GM19324 (cell line): ENCODE results near the gene MAP4K2.

ENCODE experiments used
- ATAC-seq: cut with Tn5 transposase; IDR thresholded peaks from one replicate; pipeline ENCODE4 v1.9.1; 2021; ENCODE audit warnings: mild to moderate bottlenecking, moderate library complexity; ENCODE audit not compliant: unreplicated experiment, low FRiP score

Gene MAP4K2

DNA sequence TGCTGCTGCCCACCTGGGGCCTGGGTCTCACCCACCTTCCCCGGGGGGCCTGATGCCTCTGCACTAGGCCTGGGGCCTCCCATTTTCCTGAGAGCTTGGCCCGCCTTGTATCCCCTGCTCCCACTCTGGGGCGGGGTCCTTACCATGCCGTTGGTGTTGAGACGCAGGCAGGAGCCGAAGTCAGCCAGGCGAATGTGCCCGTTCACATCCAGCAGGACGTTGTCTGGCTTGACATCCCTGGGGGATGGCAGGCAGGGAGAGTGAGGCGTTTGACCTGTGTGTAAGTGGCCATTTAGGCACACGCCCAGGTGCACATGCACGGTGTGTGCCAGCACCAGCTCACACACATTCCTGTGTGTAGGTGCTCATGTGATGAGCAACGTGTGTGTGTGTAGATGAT is 36.3 kb upstream of the MAP4K2 start:
- ATAC-seq, result no peak

DNA sequence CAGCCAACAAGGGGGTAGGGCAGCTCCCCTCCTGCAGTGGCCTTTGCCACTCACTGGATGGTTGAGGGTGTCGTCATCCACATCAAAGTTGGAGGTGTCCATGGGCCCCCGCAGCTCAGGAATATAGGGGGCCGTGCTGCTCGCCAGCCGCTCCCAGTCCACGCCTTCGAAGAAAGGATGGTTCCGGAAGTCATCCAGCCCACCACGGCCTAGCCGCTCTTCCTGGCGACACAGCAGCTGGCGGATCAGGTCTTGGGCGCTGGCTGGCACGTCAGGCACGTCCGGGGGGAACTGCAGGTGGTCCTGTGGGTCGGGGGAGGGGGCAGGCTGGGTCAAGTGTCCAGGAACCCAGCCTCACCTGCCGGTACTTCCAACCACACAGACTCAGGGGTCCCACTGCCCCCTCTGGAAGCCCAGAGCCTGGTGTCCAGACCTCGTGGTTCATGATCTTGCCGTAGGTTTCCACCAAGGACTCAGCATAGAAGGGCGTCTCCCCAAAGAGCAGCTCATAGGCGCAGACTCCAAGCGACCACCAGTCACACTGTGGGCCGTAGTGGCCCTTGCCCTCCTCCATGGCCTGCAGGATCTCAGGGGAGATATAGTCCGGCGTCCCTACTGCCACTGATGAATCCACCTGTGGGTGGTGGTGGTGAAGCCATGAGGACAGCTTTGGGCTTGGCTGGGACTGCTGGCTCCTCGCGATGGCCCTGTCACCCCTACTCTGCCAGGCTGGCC is 35.8 kb upstream of the MAP4K2 start:
- ATAC-seq, result no peak

- ATAC-seq, result no peak
These were observed 34.9 kb upstream of the MAP4K2 start for GRCh38 chr11:64837887-64838351.

DNA sequence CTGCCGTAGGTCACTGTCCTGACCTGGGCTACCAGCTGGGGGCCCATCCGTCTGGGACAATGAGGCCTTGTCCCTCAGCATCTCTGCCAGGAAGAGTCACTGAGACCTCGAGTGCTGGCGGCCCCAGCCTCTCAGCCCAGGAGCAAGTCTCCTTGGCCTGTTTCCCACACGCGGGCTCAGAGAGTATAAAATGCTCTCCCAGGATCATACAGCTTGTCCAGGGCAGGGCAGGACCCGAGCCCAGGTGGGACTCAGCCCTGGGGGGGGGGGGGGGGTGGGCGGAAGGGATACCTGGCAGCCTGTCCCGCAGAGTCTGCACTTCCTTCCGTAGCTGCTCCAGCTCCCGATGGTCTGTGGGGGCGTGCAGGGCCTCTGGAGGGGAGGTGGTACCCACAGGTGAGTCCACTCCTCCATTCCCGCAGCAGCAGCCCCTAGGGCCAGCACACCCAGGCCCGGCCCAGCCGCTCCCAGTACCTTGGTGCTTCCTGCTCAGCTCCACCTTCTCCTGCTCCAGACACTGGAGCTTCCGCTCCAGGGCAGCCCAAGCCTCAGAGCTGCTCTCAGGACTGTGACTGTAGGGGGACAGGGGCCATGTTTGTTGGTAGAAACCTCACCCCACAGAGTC is 33.5 kb upstream of the MAP4K2 start:
- ATAC-seq, result no peak

- no peak for ATAC-seq
These were observed 32.8 kb upstream of the MAP4K2 start for GRCh38 chr11:64835616-64836447.

DNA sequence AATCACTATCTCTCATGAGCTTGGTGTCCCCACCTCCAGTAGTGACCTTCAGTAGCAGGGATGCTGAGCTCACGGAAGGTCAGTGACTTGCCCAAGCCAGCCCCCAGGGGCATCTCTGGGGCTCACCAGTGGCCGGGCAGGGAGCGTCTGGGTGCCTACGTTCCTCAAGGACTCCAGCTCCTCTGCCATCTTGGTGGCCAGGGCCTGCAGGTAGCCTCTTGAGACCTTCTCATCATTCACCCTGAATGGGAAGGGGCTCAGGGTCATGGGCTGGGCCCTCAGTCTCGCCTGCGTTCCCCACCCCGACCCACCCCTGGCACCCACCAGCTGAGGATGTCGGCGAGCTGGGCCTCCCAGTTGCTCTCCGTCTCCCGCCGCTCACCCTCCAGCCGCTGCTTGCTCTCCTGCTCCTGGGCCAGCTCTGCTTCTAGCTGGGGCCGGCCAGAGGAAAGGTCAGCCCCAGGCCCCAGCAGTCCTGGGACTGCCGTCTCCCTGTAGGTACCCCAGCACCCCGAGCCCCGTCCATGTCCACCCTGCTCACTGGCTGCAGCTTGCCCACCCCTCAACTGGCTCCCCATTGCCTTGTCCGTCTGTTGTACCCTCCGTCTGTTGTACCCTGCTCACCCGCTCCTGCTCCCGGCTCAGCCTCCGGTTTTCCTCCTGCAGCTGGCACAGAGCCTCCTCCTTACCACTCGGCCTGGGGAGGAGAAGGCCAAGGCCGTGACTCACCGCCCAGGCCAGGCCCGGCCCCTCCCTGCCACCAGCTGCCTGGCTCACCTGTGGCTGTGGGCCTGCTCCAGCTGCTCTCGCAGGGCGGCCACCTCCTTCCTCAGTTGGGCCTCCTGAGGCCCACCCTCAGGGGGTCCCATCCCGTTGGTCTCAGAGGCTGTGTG is 32.0 kb upstream of the MAP4K2 start:
- no peak for ATAC-seq

GRCh38 chr11:64834031-64834722 is 31.2 kb upstream of the MAP4K2 start:
- ATAC-seq, result no peak

- no peak for ATAC-seq
These were observed 30.5 kb upstream of the MAP4K2 start for GRCh38 chr11:64833509-64833908.

GRCh38 chr11:64833198-64833502 is 30.1 kb upstream of the MAP4K2 start:
- ATAC-seq, result no peak

DNA sequence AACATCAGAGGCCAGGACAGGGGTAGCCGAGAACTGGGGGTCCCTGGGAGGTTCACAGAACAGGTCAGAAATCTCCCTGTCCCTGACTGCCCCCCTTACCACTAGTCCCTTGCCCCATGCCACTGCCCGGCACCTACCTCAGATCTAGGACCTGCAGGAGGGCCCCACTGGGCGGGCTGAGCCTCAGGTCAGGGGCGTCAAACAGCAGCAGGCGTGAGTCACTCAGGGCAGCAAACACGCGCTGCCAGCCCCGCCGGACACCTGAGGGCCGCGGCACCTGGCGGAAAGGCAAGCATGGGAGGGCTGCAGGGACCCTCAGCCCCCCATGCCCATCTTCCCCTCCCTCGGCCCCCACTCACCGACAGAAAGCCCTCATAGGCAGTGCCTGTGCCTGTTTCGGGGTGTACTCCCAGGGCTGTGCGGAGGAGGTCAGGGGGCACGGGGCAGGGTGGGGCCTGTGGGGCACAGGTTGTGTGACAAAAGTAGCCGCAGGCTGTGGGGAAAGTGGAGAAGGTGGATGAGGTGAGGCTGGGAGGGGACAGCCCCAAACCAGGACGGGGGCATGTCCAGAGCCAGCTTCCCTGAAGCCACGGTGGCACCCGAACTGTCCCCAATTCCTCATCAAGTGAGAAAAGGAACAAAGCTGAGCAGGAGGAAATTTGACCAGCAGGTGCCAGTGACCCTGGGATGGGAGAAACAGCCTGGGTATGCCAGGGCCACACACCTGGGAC is 29.6 kb upstream of the MAP4K2 start:
- ATAC-seq, result no peak

DNA sequence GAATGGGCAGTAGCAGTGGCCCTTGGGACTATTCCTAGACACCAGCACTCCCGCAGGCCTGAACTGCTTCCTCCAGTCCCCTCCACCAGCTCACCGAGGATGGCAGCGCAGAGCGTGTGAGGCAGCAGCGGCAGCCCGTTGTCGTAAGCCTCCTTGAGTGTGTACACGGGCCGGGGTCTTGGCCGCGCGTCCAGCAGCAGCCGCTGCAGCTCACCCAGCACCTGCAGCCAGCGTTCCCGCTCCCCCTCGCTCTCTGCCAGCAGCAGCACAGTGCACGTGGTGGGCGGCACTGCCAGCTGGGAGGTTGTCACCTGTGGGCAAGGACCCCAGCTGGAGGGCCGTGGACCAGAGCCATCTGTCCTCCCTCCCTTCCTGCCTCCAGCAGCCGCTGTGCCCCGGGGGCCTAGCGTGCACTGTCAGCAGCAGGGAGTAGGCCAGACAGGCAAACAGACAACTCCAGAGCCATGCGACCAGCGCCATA is 28.4 kb upstream of the MAP4K2 start:
- ATAC-seq, result no peak

- no peak for ATAC-seq
These were observed 26.7 kb upstream of the MAP4K2 start for GRCh38 chr11:64829536-64830251.

GRCh38 chr11:64827451-64827839 is 24.4 kb upstream of the MAP4K2 start:
- no peak for ATAC-seq

- no peak for ATAC-seq
These were observed 23.8 kb upstream of the MAP4K2 start for GRCh38 chr11:64826578-64827450.

DNA sequence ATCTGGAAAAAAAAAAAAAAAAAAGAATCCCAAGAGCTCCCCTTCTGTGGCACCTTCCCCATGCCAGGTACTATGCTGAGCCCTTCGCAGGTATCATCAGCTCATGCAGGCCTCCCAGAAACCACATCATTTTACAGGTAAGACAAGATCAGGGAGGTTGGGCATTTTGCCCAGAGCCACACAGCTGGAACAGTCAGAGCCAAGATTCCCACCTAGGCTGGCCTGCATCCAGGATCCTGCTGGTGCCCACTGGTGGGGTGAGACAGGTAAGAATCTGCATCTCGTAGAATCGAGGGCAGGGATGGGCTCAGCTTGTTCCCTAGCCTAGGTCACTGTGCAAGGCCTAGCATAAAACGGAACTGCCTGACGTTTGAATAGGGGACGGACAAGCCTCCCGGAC is 23.0 kb upstream of the MAP4K2 start:
- no peak for ATAC-seq

DNA sequence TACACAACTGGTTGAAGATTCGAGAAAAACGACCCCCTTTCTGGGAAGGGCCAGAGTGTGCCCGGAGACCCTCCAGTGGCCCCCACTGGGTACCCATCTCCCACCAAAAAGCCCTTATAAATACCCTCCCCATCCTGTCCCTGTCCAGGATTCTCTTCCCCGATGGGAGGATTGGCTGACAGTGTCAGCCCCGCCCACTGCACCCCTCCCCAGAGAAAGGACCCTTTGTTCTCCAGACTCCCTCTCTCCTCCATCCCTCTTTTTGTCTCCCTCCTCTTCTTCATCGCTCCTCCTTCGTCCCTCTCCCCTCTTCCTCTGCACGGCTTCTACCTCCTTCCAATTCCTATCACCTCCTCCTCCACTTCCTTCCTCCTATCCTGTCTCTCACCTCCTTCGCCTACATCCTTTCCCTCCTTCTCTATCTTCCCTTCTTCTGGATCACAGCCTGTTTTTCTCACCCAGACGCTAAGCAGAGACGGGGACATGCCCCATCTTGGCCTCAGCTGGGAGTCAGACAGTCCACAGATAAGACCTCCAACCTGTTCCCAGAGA is 20.6 kb upstream of the MAP4K2 start:
- no peak for ATAC-seq

GRCh38 chr11:64817476-64817875 is 14.5 kb upstream of the MAP4K2 start:
- ATAC-seq, result no peak
